ENCODE data around the gene MED16.
"Not testable (repeated sequence)": the region's sequence is repeated elsewhere in the genome, so short reads cannot be mapped to it uniquely, and the experiment has no call there.

The MED16 gene

GRCh38 chr19:843836-844545, 49.0 kb downstream of the MED16 start:
- H3K4me3 ChIP-seq (ENCODE audit: low read length) = no peak overlapping the region
- DNase-seq (ENCODE audit: low read depth) = no peak
- TF ChIP-seq, protein P1, sequence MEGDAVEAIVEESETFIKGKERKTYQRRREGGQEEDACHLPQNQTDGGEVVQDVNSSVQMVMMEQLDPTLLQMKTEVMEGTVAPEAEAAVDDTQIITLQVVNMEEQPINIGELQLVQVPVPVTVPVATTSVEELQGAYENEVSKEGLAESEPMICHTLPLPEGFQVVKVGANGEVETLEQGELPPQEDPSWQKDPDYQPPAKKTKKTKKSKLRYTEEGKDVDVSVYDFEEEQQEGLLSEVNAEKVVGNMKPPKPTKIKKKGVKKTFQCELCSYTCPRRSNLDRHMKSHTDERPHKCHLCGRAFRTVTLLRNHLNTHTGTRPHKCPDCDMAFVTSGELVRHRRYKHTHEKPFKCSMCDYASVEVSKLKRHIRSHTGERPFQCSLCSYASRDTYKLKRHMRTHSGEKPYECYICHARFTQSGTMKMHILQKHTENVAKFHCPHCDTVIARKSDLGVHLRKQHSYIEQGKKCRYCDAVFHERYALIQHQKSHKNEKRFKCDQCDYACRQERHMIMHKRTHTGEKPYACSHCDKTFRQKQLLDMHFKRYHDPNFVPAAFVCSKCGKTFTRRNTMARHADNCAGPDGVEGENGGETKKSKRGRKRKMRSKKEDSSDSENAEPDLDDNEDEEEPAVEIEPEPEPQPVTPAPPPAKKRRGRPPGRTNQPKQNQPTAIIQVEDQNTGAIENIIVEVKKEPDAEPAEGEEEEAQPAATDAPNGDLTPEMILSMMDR (conservative IDR thresholded peaks at IDR 0.05; ENCODE audit: low read depth, low read length) = no peak

GRCh38 chr19:843180-843835, 49.7 kb downstream of the MED16 start:
- no peak for DNase-seq (ENCODE audit: low read depth)
- TF ChIP-seq, protein P1 (conservative IDR thresholded peaks at IDR 0.05; ENCODE audit: low read depth, low read length) = no peak
- H3K4me3 ChIP-seq (ENCODE audit: low read length) = no peak overlapping the region

DNA sequence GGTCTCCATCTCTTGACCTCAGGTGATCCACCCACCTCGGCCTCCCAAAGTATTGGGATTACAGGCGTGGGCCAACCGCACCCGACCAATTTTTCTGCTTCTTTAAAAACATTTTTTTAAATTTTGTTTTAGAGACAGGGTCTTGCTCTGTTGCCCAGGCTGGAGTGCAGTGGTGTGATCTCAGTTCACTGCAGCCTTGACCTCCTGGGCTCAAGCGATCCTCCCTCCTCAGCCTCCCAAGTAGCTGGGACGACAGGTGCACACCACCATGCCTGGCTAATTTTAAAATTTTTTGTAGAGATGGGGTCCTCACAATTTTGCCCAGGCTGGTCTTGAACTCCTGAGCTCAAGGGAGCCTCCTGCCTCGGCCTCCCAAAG, 50.2 kb downstream of the MED16 start:
- H3K4me3 ChIP-seq (ENCODE audit: low read length); DNase-seq (ENCODE audit: low read depth): not testable (repeated sequence)

DNA sequence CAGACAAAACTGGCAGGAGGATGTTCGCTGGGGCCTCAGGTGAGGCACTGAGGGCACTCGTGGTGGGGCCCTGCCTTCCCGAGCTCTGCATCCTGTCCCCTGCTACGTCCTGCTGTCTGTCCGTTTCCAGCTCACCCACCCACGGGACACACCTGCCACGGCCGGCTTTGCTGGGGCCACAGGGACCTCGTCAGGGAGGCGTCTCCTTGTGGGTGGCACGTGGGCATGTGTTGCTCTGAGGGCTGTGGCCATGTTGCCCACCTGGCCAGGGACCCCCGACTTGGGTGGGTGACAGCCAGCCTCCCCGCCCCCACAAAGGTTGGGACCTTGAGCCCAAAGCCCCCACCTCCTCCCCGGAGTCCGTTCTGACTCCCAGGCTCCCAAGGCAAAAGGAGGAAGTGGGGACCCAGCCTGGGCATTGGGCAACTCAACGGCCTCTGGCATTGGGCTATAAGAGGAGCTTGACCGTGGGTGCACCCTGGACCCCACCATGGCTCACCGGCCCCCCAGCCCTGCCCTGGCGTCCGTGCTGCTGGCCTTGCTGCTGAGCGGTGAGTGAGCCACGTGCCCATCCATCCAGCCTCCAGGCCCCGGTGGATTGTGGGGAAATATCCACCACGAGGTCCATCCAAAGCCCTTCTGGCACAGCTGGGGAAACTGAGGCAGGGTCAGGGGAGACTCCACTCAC, 52.3 kb downstream of the MED16 start, which contains the start of gene PRTN3:
TSS of gene PRTN3 (plus strand) at position 481 of the 688 bp plus-strand sequence. CDS start at position 491, 10 bp downstream.
- TF ChIP-seq, protein P1 (conservative IDR thresholded peaks at IDR 0.05; ENCODE audit: low read depth, low read length) = no peak
- DNase-seq (ENCODE audit: low read depth) = no peak
- no peak within 1 kb of the TSS for H3K4me3 ChIP-seq (ENCODE audit: low read length)

- no peak for DNase-seq (ENCODE audit: low read depth)
- no peak overlapping the region for H3K4me3 ChIP-seq (ENCODE audit: low read length)
- TF ChIP-seq, protein P1 (conservative IDR thresholded peaks at IDR 0.05; ENCODE audit: low read depth, low read length) = no peak
Measured at GRCh38 chr19:835210-835810, 57.7 kb downstream of the MED16 start.

DNA sequence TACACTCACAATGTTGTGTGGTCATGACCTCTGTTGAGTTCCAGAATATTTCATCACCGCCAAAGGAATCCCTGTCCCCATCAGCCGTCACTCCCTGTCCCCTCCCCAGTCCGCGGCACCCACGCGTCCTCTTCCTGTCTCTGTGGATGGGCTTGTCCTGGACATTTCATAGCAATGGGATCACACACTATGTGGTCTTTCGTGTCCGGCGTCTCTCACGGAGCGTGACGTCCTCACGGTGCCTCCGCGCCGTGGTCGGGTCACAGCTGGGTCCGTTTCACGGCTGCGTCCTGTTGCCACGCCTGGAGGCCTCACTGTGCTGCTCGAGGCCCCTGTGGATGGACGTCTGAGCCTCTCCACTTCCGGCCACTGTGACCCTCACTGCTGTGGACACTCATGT, 58.8 kb downstream of the MED16 start:
- TF ChIP-seq, protein P1 (conservative IDR thresholded peaks at IDR 0.05; ENCODE audit: low read depth, low read length) = no peak
- no peak for DNase-seq (ENCODE audit: low read depth)
- no peak overlapping the region for H3K4me3 ChIP-seq (ENCODE audit: low read length)

All from retinal pigment epithelial cell (primary cell).